Mucosa of stomach (tissue), 1 donor: ENCODE measurements around the gene NR5A1.

ENCODE experiments used
- H3K27me3 ChIP-seq: one replicate; pipeline ENCODE4 v1.7.0; 2013; ENCODE audit warnings: mild to moderate bottlenecking, low read length; ENCODE audit not compliant: control insufficient read depth, insufficient read depth
- H3K36me3 ChIP-seq: one replicate; pipeline ENCODE4 v1.7.0; 2013; ENCODE audit warnings: low read length; ENCODE audit not compliant: control insufficient read depth, insufficient read depth
- H3K4me1 ChIP-seq: one replicate; pipeline ENCODE4 v1.7.0; 2013; ENCODE audit warnings: mild to moderate bottlenecking, low read length; ENCODE audit not compliant: control insufficient read depth, insufficient read depth
- H3K4me3 ChIP-seq: one replicate; pipeline ENCODE4 v1.7.0; 2013; ENCODE audit warnings: low read length
- H3K9ac ChIP-seq: one replicate; pipeline ENCODE4 v1.7.0; 2013; ENCODE audit warnings: mild to moderate bottlenecking, low read length, moderate library complexity
- H3K9me3 ChIP-seq: one replicate; pipeline ENCODE4 v1.7.0; 2013; ENCODE audit warnings: mild to moderate bottlenecking, low read length, moderate library complexity; ENCODE audit not compliant: control insufficient read depth
- donor health status: Pancreatic carcinoma.

Gene NR5A1

GRCh38 chr9:124485201-124485600 is 22.0 kb downstream of the NR5A1 start:
- Histone ChIP-seq H3K4me3 (no peak overlapping the region), H3K9ac (no peak overlapping the region), H3K36me3 (no peaks in the 10 kb centered on the region), H3K9me3 (no peaks in the 10 kb centered on the region), H3K27me3 (peaks cover 77% of the 10 kb centered on the region), H3K4me1 (no peaks in the 10 kb centered on the region)

DNA sequence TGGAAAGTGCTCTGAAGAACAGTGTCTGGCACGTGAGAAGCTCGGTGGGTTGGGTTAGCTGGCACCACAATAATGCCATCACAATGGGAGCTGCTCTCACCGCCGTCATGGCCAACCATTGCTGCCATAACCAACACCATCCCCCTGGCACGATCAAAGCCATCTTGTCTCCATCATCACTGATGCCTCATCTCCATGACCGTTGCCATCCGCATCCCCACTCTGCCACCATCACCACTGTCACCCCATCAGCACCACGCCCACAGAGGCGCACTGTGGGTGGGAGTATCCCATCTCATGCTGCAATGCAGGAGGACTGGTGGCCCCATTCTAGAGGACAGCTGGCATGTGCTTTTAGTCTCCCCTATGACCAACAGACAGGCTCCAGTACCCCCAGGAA is 23.7 kb downstream of the NR5A1 start:
- H3K9me3 ChIP-seq, result no peaks in the 10 kb centered on the region
- H3K27me3 ChIP-seq, result peaks cover 81% of the 10 kb centered on the region
- H3K4me3 ChIP-seq, result no peak overlapping the region
- H3K36me3 ChIP-seq, result no peaks in the 10 kb centered on the region
- no peak overlapping the region for H3K9ac ChIP-seq
- H3K4me1 ChIP-seq, result no peaks in the 10 kb centered on the region

DNA sequence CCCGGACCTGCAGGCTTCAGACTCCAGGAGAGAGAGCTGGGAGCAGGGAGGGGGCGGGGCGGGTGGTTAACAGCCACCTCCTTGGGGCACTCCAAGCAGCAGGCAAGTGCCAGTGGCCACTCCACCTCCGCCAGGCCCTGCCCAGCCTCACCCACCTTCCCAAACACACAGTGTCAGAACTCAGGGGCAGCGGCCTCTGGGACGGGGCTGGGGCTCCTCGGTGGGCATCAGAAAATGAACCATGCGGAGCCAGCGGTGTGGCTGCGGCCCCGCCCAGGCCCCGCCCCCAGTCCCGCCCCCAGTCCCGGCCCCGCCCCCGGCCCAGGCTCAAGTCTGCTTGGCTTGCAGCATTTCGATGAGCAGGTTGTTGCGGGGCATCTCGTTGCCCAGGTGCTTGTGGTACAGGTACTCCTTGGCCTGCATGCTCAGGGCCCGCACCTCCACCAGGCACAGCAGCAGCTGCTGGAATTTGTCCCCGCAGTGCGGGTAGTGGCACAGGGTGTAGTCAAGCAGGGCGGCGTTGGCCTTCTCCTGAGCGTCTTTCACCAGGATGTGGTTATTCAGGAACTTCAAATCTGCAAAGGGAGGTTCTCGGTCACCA is 24.7 kb downstream of the NR5A1 start:
- no peak overlapping the region for H3K9ac ChIP-seq
- H3K9me3 ChIP-seq, result no peaks in the 10 kb centered on the region
- no peaks in the 10 kb centered on the region for H3K4me1 ChIP-seq
- peaks cover 80% of the 10 kb centered on the region for H3K27me3 ChIP-seq
- H3K4me3 ChIP-seq, result no peak overlapping the region
- H3K36me3 ChIP-seq, result no peaks in the 10 kb centered on the region

- peaks cover 80% of the 10 kb centered on the region for H3K27me3 ChIP-seq
- H3K4me3 ChIP-seq, result no peak overlapping the region
These were observed 26.1 kb downstream of the NR5A1 start for GRCh38 chr9:124481115-124481514.

GRCh38 chr9:124480621-124480981 is 26.6 kb downstream of the NR5A1 start:
- Histone ChIP-seq H3K4me1 (no peaks in the 10 kb centered on the region), H3K36me3 (no peaks in the 10 kb centered on the region), H3K9ac (no peak overlapping the region), H3K9me3 (no peaks in the 10 kb centered on the region), H3K27me3 (peaks cover 82% of the 10 kb centered on the region), H3K4me3 (no peak overlapping the region)

More at GRCh38 chr9:124481115-124481514, 26.1 kb downstream of the NR5A1 start:
- Histone ChIP-seq H3K4me1 (no peaks in the 10 kb centered on the region), H3K36me3 (no peaks in the 10 kb centered on the region), H3K9ac (no peak overlapping the region), H3K9me3 (no peaks in the 10 kb centered on the region)

DNA sequence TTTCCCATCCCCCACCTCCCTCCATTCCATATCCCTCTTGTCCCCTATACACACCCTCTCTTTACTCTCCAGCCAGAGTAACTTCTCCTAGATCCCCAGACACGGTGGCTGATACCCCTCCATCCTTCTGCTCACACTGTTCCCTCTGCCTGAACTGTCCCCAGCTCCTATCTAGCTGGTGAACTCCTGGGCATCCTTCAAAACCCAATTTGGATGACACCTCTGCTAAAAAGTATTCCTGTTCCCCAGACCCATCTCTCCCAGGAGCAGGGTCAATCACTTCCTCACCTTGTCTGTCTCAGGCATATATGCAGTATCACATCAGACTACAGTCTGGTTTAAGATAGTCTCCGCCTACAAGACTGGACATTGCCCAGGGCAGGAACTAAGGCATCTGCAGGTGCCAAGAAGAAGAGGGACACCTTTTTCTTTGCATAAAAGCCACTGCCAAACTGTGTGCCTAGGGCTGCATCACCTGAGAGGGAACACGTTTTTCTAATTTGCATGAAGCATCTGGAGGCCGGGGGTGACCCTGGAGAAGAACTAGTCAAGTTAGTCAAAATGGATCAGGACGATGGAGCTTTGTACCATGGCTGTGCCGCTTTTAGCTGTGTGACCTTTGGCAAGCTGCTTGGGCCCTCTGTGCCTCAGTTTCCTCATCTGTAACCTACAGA is 27.1 kb downstream of the NR5A1 start:
- Histone ChIP-seq H3K27me3 (peaks cover 80% of the 10 kb centered on the region), H3K9me3 (no peaks in the 10 kb centered on the region), H3K36me3 (no peaks in the 10 kb centered on the region)

GRCh38 chr9:124479371-124479770 is 27.8 kb downstream of the NR5A1 start:
- no peak overlapping the region for H3K4me3 ChIP-seq
- H3K9me3 ChIP-seq, result no peaks in the 10 kb centered on the region
- H3K36me3 ChIP-seq, result no peaks in the 10 kb centered on the region
- peaks cover 79% of the 10 kb centered on the region for H3K27me3 ChIP-seq
- no peaks in the 10 kb centered on the region for H3K4me1 ChIP-seq
- no peak overlapping the region for H3K9ac ChIP-seq

More for the DNA sequence above, 27.1 kb downstream of the NR5A1 start:
- Histone ChIP-seq H3K4me3 (no peak overlapping the region), H3K4me1 (no peaks in the 10 kb centered on the region), H3K9ac (no peak overlapping the region)

DNA sequence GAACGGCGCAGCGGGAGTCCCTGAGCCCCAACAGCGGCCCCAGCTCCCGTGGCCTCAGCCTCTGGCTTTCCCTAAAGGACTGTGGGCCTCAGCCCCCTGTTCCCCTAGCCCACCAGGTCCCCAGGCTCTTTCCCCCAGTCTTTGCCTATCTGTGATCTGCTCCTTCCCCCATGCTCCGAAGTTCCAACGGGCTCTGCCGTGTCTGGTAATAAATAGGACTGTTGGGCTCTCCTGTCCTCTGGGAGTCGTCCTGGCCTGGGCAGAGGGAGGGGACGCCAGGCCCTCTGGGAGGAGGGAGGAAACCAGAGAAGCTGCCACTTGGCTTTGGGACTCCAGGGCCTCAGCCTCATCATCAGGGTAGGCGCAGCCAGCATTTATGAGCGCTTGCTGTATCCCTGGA is 28.8 kb downstream of the NR5A1 start:
- no peaks in the 10 kb centered on the region for H3K9me3 ChIP-seq
- H3K9ac ChIP-seq, result no peak overlapping the region
- H3K27me3 ChIP-seq, result peaks cover 76% of the 10 kb centered on the region
- no peaks in the 10 kb centered on the region for H3K4me1 ChIP-seq
- no peaks in the 10 kb centered on the region for H3K36me3 ChIP-seq
- no peak overlapping the region for H3K4me3 ChIP-seq

GRCh38 chr9:124477648-124478285 is 29.4 kb downstream of the NR5A1 start:
- Histone ChIP-seq H3K27me3 (peaks cover 70% of the 10 kb centered on the region), H3K9me3 (no peaks in the 10 kb centered on the region), H3K4me3 (no peak overlapping the region), H3K4me1 (no peaks in the 10 kb centered on the region), H3K9ac (no peak overlapping the region), H3K36me3 (no peaks in the 10 kb centered on the region)

DNA sequence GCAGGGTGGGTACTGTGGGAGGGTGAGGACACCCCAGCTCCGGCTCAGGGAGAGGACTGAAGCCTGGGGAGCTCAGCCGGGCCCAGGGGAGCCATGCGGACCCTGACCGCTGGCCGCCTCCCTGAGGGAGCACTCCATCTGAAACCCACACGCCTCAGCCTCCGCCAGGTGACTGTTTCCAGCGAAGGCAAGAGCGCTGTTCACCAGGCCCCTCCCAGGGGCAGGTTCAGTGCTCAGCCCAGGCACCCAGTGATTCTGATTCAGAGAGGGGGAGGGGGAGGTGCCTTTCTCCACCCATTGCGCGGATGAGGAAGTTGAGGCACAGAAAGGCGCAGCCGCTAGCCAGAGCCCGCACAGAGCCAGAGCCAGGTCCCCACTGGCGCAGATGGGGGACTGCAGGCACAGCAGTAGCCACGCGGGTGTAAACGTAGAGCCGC is 30.0 kb downstream of the NR5A1 start:
- H3K27me3 ChIP-seq, result peaks cover 66% of the 10 kb centered on the region
- H3K36me3 ChIP-seq, result no peaks in the 10 kb centered on the region
- H3K9me3 ChIP-seq, result no peaks in the 10 kb centered on the region
- H3K9ac ChIP-seq, result no peak overlapping the region
- no peaks in the 10 kb centered on the region for H3K4me1 ChIP-seq
- no peak overlapping the region for H3K4me3 ChIP-seq

DNA sequence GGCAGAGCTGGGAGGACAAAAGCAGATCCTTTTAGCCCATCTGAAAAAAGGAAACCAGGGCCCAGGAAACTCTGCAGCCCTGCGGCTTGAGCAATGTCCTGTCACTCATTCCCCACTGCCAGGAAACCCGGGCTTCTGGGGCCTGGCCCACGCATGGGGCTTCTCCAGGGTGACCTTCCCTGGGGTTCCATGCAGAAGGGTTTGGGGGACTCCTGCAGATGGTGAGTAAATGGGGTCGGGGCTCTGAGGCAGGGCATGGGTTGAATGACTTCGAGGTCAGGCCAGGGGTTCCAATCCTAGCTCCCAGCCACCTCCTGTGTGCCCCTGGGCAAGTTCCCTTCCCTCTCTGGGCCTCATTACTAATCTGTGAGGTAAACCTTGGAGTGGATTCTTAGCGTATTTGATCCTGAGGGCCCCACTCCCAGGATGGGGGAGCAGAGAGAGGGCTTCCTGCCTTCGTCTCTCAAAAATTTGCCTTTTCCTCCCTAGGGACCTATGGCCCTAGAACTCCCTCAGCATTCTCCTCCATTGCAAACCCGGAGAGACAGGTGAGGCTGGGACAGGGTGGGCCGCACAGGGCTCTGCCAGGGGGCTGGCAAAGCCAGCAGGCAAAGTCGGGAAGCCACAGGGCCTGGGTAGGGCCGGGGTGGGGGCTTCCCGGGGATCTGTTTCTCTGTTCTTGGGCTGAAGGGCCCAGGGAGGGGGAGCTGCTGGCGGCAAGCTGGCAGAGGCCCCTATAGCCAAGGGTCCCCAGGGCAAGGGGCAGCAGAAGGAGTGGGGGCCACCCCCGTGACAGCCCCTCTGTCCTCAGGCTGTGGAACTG is 31.1 kb downstream of the NR5A1 start:
- Histone ChIP-seq H3K36me3 (no peaks in the 10 kb centered on the region), H3K27me3 (peaks cover 59% of the 10 kb centered on the region), H3K9ac (no peak overlapping the region), H3K4me3 (no peak overlapping the region), H3K9me3 (no peaks in the 10 kb centered on the region), H3K4me1 (no peaks in the 10 kb centered on the region)
